Smooth muscle cell (in vitro differentiated cells): ENCODE measurements around the gene ADSL. TPM values are rescaled to one million over a fixed set of nuclear protein-coding genes. Genes with fewer than 3 reads are reported as not detected.

Source experiments
- DNase-seq: peaks from one replicate; lab custom pipeline; 2025; ENCODE audit not compliant: unreplicated experiment; lab: John Stamatoyannopoulos, UW
- H2AFZ ChIP-seq: fragments of 200-600 bp; sonication (generic); 2 replicates; pipeline ENCODE4 v1.6.0; 2016; ENCODE audit warnings: antibody characterized with exemption, low read depth, mild to moderate bottlenecking
- H3F3A ChIP-seq: fragments of 200-600 bp; sonication (generic); 2 replicates; pipeline ENCODE4 v1.6.0; 2017; ENCODE audit warnings: antibody characterized with exemption, low read depth
- H3K27ac ChIP-seq: fragments of 200-600 bp; sonication (generic); 2 replicates; pipeline ENCODE4 v1.5.1; 2016; ENCODE audit warnings: low read depth, mild to moderate bottlenecking
- H3K27me3 ChIP-seq: fragments of 200-600 bp; sonication (generic); 2 replicates; pipeline ENCODE4 v1.6.1; 2016; ENCODE audit warnings: low read depth, mild to moderate bottlenecking
- H3K36me3 ChIP-seq: fragments of 200-600 bp; sonication (generic); 2 replicates; pipeline ENCODE4 v1.5.1; 2016; ENCODE audit warnings: low read depth
- H3K4me1 ChIP-seq: fragments of 200-600 bp; sonication (generic); 2 replicates; pipeline ENCODE4 v1.5.1; 2016; ENCODE audit warnings: low read depth
- H3K4me2 ChIP-seq: fragments of 200-600 bp; sonication (generic); 2 replicates; pipeline ENCODE4 v1.6.0; 2016; ENCODE audit warnings: mild to moderate bottlenecking
- H3K4me3 ChIP-seq: fragments of 200-600 bp; sonication (generic); 2 replicates; pipeline ENCODE4 v1.5.1; 2016; ENCODE audit warnings: mild to moderate bottlenecking
- H3K79me2 ChIP-seq: fragments of 200-600 bp; sonication (generic); 2 replicates; pipeline ENCODE4 v1.6.0; 2016; ENCODE audit warnings: low read depth, mild to moderate bottlenecking
- H3K9ac ChIP-seq: fragments of 200-600 bp; sonication (generic); 2 replicates; pipeline ENCODE4 v1.6.0; 2016; ENCODE audit warnings: low read depth
- H3K9me3 ChIP-seq: fragments of 200-600 bp; sonication (generic); replicated peaks from 2 replicates; pipeline ENCODE4 v1.5.1; 2016; ENCODE audit warnings: low read depth
- H4K20me1 ChIP-seq: fragments of 200-600 bp; sonication (generic); 2 replicates; pipeline ENCODE4 v1.6.0; 2016; ENCODE audit warnings: low read depth
- WGBS: methylation state at CpG from one replicate; pipeline ENCODE4 v1.1.7; 2016; ENCODE audit warnings: low lambda C conversion rate; 5-methylcytosine and 5-hydroxymethylcytosine counted together
- polyA plus RNA-seq: library from polyadenylated mRNA; unstranded; fragments of >200 nt; fragmentation: Nextera tagmentation; extraction: Ambion mirVana; gene quantifications from 2 replicates; pipeline ENCODE4 v1.2.1, GENCODE V29; 2016
- total RNA-seq: library from RNA; depleted of rRNA; stranded (reverse); fragments of >200 nt; gene quantifications from 2 replicates; pipeline ENCODE4 v1.2.3, GENCODE V29; 2014
- TF ChIP-seq, protein P1 (sequence below): fragments of 200-600 bp; sonication (generic); IDR thresholded peaks from 2 replicates; pipeline ENCODE4 v1.5.1; 2017; ENCODE audit warnings: borderline replicate concordance, mild to moderate bottlenecking, antibody characterized with exemption; ENCODE audit not compliant: insufficient read depth, poor library complexity, severe bottlenecking

Gene ADSL
- total and polyA plus RNA-seq, 2 experiments from 2014 or later: 45.9 to 65.1 TPM

DNA sequence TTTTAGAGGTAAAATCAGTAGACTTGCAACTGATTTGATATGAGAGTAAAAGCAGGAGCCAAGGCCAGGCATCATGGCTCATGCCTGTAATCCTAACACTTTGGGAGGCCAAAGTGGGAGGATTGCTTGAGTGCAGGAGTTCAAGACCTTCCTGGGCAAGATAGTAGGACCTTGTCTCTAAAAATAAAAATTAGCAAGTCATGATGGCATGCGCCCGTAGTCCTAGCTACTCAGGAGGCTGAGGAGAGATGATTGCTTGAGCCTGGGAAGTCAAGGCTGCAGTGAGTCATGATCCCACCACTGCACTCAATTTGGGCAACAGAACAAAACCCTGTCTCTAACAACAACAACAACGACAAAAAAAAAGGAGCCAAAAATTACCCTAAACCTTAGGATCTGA lies 37.6 kb downstream of the ADSL start:
- no peak for DNase-seq
- Histone ChIP-seq H3K9me3 (no peaks in the 10 kb centered on the region), H3K4me1 (peaks cover 8% of the 10 kb centered on the region), H3K79me2 (peaks cover 67% of the 10 kb centered on the region), H2AFZ (no peak overlapping the region), H3K36me3 (no peaks in the 10 kb centered on the region), H3K9ac (no peak overlapping the region), H3K4me2 (no peak overlapping the region), H4K20me1 (peaks cover 90% of the 10 kb centered on the region), H3F3A (no peaks in the 10 kb centered on the region), H3K27ac (peak overlapping the region; percentile 68), H3K27me3 (no peaks in the 10 kb centered on the region), H3K4me3 (no peak overlapping the region)
- 28% methylated on average over 3 of the region's 3 CpGs for WGBS
- TF ChIP-seq, protein P1, sequence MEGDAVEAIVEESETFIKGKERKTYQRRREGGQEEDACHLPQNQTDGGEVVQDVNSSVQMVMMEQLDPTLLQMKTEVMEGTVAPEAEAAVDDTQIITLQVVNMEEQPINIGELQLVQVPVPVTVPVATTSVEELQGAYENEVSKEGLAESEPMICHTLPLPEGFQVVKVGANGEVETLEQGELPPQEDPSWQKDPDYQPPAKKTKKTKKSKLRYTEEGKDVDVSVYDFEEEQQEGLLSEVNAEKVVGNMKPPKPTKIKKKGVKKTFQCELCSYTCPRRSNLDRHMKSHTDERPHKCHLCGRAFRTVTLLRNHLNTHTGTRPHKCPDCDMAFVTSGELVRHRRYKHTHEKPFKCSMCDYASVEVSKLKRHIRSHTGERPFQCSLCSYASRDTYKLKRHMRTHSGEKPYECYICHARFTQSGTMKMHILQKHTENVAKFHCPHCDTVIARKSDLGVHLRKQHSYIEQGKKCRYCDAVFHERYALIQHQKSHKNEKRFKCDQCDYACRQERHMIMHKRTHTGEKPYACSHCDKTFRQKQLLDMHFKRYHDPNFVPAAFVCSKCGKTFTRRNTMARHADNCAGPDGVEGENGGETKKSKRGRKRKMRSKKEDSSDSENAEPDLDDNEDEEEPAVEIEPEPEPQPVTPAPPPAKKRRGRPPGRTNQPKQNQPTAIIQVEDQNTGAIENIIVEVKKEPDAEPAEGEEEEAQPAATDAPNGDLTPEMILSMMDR: no peak

DNA sequence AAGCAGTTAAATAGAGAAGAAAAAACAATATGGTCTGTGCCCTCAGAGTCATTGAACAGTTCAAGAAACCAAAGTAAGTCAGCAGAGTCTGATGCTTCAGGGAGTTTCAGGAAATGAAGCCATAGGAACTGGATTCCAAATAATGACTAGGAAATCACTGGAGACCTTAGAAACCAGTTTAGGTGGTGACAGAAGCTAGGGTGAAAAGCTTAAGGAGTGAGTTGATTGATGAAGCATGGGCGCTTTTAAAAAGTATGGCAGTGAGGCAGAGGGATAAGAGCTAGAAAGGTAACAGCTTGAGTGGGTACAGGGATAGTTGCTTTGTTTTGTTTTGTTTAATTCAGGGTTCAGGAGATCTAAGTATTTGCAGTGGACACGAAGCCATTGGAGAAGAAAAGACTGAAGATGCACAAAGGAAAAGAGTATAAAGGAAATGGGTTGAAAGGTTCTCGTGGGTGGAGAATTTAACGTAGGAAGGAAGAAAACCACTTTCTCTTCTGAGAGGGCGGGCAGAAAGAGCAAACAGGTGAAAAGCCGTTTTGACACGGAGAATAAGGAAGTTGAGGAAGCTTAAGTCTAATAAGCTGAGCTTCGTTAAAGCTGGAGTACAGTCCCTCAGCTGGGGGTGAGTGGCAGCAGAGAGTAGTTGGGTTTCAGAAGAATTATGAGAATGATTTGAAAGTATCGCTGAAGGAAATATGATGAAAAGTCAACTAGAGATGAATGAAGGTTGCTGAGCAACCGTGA lies 38.9 kb downstream of the ADSL start:
- H3K4me2 ChIP-seq: no peak overlapping the region
- TF ChIP-seq, protein P1: no peak
- no peak for DNase-seq
- peaks cover 77% of the 10 kb centered on the region for H4K20me1 ChIP-seq
- H3K4me1 ChIP-seq: peaks cover 8% of the 10 kb centered on the region
- no peaks in the 10 kb centered on the region for H3F3A ChIP-seq
- no peaks in the 10 kb centered on the region for H3K27me3 ChIP-seq
- H3K9ac ChIP-seq: no peak overlapping the region
- no peaks in the 10 kb centered on the region for H3K9me3 ChIP-seq
- no peak overlapping the region for H3K27ac ChIP-seq
- 87% methylated on average over 10 of the region's 10 CpGs for WGBS
- no peak overlapping the region for H3K4me3 ChIP-seq
- H2AFZ ChIP-seq: no peak overlapping the region
- H3K36me3 ChIP-seq: no peaks in the 10 kb centered on the region
- H3K79me2 ChIP-seq: peaks cover 54% of the 10 kb centered on the region

DNA sequence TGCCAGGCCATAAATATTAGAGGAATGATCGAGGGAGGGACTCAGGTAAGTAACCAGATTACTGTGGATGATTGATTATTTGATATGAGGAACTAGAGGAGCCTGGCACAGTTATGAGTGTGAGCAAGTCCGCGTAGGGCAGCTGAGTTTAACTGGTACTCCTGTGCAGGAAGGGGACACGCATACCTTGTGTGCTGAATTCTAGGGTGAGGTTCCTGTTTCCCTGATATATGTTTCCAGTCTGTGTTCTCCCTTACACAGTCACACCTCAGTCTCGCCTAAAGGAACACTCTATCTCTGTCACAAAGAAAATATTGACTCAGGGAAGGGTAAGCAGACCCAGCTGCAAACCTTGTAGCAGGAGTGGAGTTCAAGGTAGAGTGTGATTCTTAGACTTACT lies 41.4 kb downstream of the ADSL start:
- H3K36me3 ChIP-seq: no peaks in the 10 kb centered on the region
- no peaks in the 10 kb centered on the region for H3K9me3 ChIP-seq
- TF ChIP-seq, protein P1: no peak
- no peak overlapping the region for H3K4me2 ChIP-seq
- H3K9ac ChIP-seq: no peak overlapping the region
- H4K20me1 ChIP-seq: peaks cover 59% of the 10 kb centered on the region
- DNase-seq: no peak
- no peaks in the 10 kb centered on the region for H3F3A ChIP-seq
- H3K27ac ChIP-seq: no peak overlapping the region
- peaks cover 8% of the 10 kb centered on the region for H3K4me1 ChIP-seq
- WGBS: 86% methylated on average over 5 of the region's 5 CpGs
- no peak overlapping the region for H2AFZ ChIP-seq
- H3K79me2 ChIP-seq: peaks cover 43% of the 10 kb centered on the region
- H3K27me3 ChIP-seq: no peaks in the 10 kb centered on the region
- no peak overlapping the region for H3K4me3 ChIP-seq

DNA sequence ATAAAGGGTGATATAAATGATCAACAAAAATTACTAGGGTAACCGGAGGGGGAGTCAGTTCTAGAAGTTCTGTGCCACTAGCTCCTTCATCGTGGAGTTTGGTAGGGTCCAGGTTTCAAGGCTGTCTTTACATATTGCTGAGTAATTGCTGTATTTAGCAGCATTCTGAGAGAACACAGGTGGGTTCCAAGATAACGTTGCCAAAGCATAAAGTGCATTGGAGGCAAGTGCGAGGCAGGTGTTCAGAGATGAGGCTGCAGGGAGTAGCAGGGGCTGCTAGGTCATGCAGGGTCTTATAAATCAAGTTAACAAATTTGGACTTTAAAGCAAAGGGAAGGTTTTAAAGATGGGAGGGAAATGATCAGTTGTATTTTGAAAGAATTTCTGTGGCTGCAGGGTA lies 41.9 kb downstream of the ADSL start:
- DNase-seq: no peak
- Histone ChIP-seq H3K4me1 (peaks cover 8% of the 10 kb centered on the region), H3K9me3 (no peaks in the 10 kb centered on the region), H4K20me1 (peaks cover 55% of the 10 kb centered on the region), H3K27me3 (no peaks in the 10 kb centered on the region), H3K9ac (no peak overlapping the region), H3K79me2 (peaks cover 48% of the 10 kb centered on the region), H3F3A (no peaks in the 10 kb centered on the region), H3K27ac (no peak overlapping the region), H3K4me3 (no peak overlapping the region), H2AFZ (no peak overlapping the region), H3K4me2 (no peak overlapping the region), H3K36me3 (no peaks in the 10 kb centered on the region)
- WGBS: 82% methylated on average over 4 of the region's 4 CpGs
- TF ChIP-seq, protein P1: no peak
